Measurements from ENCODE around the gene GNA14. TPM values are rescaled to one million over a fixed set of nuclear protein-coding genes. Genes with fewer than 3 reads are reported as not detected.

GNA14 gene
- total RNA-seq, 1 experiment from 2014 or later = 0.37 TPM

DNA sequence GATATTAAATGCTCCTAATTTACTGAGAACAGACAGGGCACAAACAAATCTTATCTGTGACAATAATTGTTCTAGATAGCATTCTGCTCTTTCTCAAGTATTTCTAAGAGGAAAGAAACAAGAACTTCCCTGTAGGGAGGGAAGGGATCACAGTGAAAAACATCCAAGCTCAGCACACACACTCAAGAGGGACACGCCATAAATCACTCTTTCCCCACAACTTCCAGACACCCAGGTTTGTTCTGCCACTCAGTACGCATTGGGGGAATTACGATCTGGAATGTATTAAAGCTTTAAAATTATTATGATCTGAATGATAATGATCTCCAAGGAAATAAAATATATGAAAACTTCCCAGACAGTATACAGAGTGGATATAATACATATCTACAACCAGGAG lies 221.4 kb downstream of the GNA14 start:
- no peaks in the 10 kb centered on the region for H3K27me3 ChIP-seq (ENCODE audit: insufficient read depth, low read length)
- no peak overlapping the region for H3K56ac ChIP-seq (ENCODE audit: insufficient read length, low read depth, low read length)
- Mint-ChIP-seq H3K27me3 (ENCODE audit: low read depth) (no peaks in the 10 kb centered on the region), H3K36me3 (ENCODE audit: insufficient read depth in 1 of 3, low read depth in 3 of 3) (no peaks in the 10 kb centered on the region; a peak in 2 of 7 replicates), H3K4me1 (no peaks in the 10 kb centered on the region; a peak in 1 of 4 replicates), H3K4me3 (no peak overlapping the region), H3K27ac (no peak overlapping the region), H3K9me3 (no peaks in the 10 kb centered on the region; a peak in 1 of 5 replicates)
- no peak overlapping the region for H3K14ac ChIP-seq (ENCODE audit: insufficient read depth, low read length)
- WGBS (ENCODE audit: extremely low coverage, insufficient read length, low lambda C conversion rate) = no CpG with 5 or more reads among the region's 3 CpGs
- no peak overlapping the region for H2AFZ ChIP-seq (ENCODE audit: low read length)
- H4K8ac ChIP-seq (replicated peaks; ENCODE audit: insufficient read length, low read depth, low read length) = no peak overlapping the region
- no peaks in the 10 kb centered on the region for H3K79me2 ChIP-seq (ENCODE audit: insufficient read depth, low read length)
- no peaks in the 10 kb centered on the region for H3K4me1 ChIP-seq (ENCODE audit: insufficient read depth, low read length)
- no peak overlapping the region for H2BK20ac ChIP-seq (ENCODE audit: low read depth, low read length, poor library complexity, severe bottlenecking)
- DNase-seq = no peak
- H3K23ac ChIP-seq (ENCODE audit: insufficient read length, low read depth, low read length) = no peak overlapping the region
- H3K9ac ChIP-seq (ENCODE audit: extremely low read depth, insufficient read length, low read length) = no peak overlapping the region
- H2BK15ac ChIP-seq (ENCODE audit: low read depth, low read length) = no peak overlapping the region
- no peaks in the 10 kb centered on the region for H4K20me1 ChIP-seq (ENCODE audit: control insufficient read depth, insufficient read depth, insufficient read length)
- no peak overlapping the region for H3T11ph ChIP-seq (ENCODE audit: low read length)
- no peak overlapping the region for H2AK5ac ChIP-seq (ENCODE audit: insufficient read length, low read length)
- H3K27ac ChIP-seq (ENCODE audit: insufficient read length, low read depth, low read length) = no peak overlapping the region
- no peaks in the 10 kb centered on the region for H3K79me1 ChIP-seq (ENCODE audit: insufficient read depth, low read depth, low read length, poor library complexity, severe bottlenecking)
- no peak overlapping the region for H2BK12ac ChIP-seq (ENCODE audit: insufficient read length, low read depth, low read length)
- TF ChIP-seq CTCF (conservative IDR thresholded peaks at IDR 0.05) = no peak
- H2BK120ac ChIP-seq (ENCODE audit: low read depth, low read length, poor library complexity, severe bottlenecking) = no peak overlapping the region
- H3K4ac ChIP-seq (ENCODE audit: low read depth, low read length) = no peak overlapping the region
- H3K4me2 ChIP-seq (ENCODE audit: insufficient read depth, insufficient read length, low read length) = no peak overlapping the region
- H3K9me3 ChIP-seq (ENCODE audit: control insufficient read depth, low read depth, low read length) = no peaks in the 10 kb centered on the region
- no peak overlapping the region for H3K18ac ChIP-seq (ENCODE audit: insufficient read length, low read depth, low read length)
- no peak overlapping the region for H4K91ac ChIP-seq (ENCODE audit: insufficient read length, low read depth, low read length)
- H4K5ac ChIP-seq (ENCODE audit: insufficient read length, low read depth, low read length) = no peak overlapping the region
- no peak overlapping the region for H2BK5ac ChIP-seq (ENCODE audit: insufficient read length, low read length)
- no peaks in the 10 kb centered on the region for H3K23me2 ChIP-seq (ENCODE audit: insufficient read length, low read depth, low read length, poor library complexity, severe bottlenecking)
